Measurements from ENCODE around the gene GRM7.

Gene GRM7

GRCh38 chr3:7512048-7512447, 651.1 kb downstream of the GRM7 start:
- DNase-seq, result no peak

GRCh38 chr3:7518026-7518425, 657.1 kb downstream of the GRM7 start:
- no peak for DNase-seq

- DNase-seq, result no peak
Measured at GRCh38 chr3:7518456-7518855, 657.5 kb downstream of the GRM7 start.

- DNase-seq, result no peak
Measured at GRCh38 chr3:7520059-7520458, 659.1 kb downstream of the GRM7 start.

- no peak for DNase-seq
Measured at GRCh38 chr3:7520593-7520992, 659.7 kb downstream of the GRM7 start.

GRCh38 chr3:7536510-7536909, 675.6 kb downstream of the GRM7 start:
- DNase-seq, result no peak

- DNase-seq, result no peak
Measured at GRCh38 chr3:7536921-7537320, 676.0 kb downstream of the GRM7 start.

GRCh38 chr3:7543294-7543880, 682.5 kb downstream of the GRM7 start:
- DNase-seq, result no peak

GRCh38 chr3:7545334-7545733, 684.4 kb downstream of the GRM7 start:
- DNase-seq, result no peak

GRCh38 chr3:7546253-7546652, 685.3 kb downstream of the GRM7 start:
- DNase-seq, result no peak

- no peak for DNase-seq
Measured at GRCh38 chr3:7547826-7548225, 686.9 kb downstream of the GRM7 start.

GRCh38 chr3:7562892-7563291, 702.0 kb downstream of the GRM7 start:
- no peak for DNase-seq

- no peak for DNase-seq
Measured at GRCh38 chr3:7565574-7565973, 704.7 kb downstream of the GRM7 start.

- DNase-seq, result no peak
Measured at GRCh38 chr3:7567160-7567559, 706.2 kb downstream of the GRM7 start.

- DNase-seq, result no peak
Measured at GRCh38 chr3:7568526-7569184, 707.7 kb downstream of the GRM7 start.

GRCh38 chr3:7573330-7573729, 712.4 kb downstream of the GRM7 start:
- no peak for DNase-seq

- no peak for DNase-seq
Measured at GRCh38 chr3:7574435-7574834, 713.5 kb downstream of the GRM7 start.

- DNase-seq, result no peak
Measured at GRCh38 chr3:7576071-7576470, 715.2 kb downstream of the GRM7 start.

GRCh38 chr3:7576506-7576905, 715.6 kb downstream of the GRM7 start:
- no peak for DNase-seq

- DNase-seq, result no peak
Measured at GRCh38 chr3:7577513-7577912, 716.6 kb downstream of the GRM7 start.

GRCh38 chr3:7581831-7582230, 720.9 kb downstream of the GRM7 start:
- no peak for DNase-seq

- DNase-seq, result no peak
Measured at GRCh38 chr3:7585052-7585451, 724.1 kb downstream of the GRM7 start.

- no peak for DNase-seq
Measured at GRCh38 chr3:7588236-7588635, 727.3 kb downstream of the GRM7 start.

GRCh38 chr3:7589526-7589925, 728.6 kb downstream of the GRM7 start:
- DNase-seq, result no peak

- DNase-seq, result no peak
Measured at GRCh38 chr3:7602297-7602696, 741.4 kb downstream of the GRM7 start.

Data from CD4-positive, alpha-beta T cell treated with Interleukin-4 for 1 hour (primary cell).